Activated CD8-positive, alpha-beta T cell treated with anti-CD3 and anti-CD28 coated beads for 36 hours (primary cell): ENCODE measurements around the gene IFT88. TPM values are rescaled to one million over a fixed set of nuclear protein-coding genes. Genes with fewer than 3 reads are reported as not detected.
A peak's percentile ranks its signal among the peaks of the same experiment; 100 is the strongest.

Experiments used
- ATAC-seq: fragments of 200-7000 bp; cut with Tn5 transposase; one replicate; pipeline ENCODE4 v1.10.0; 2021; ENCODE audit warnings: mild to moderate bottlenecking, moderate library complexity
- CTCF ChIA-PET: fragments of 350-600 bp; sonication (Branson Sonifier 250); formaldehyde crosslinking; loops from one replicate; lab custom pipeline; 2021; ENCODE audit warnings: antibody characterized with exemption; lab: Charles Lee
- POLR2A ChIA-PET: fragments of 350-600 bp; sonication (Branson Sonifier 250); formaldehyde crosslinking; loops from one replicate; lab custom pipeline; 2021; ENCODE audit warnings: antibody characterized with exemption; lab: Charles Lee
- DNase-seq: peaks from one replicate; pipeline ENCODE4 v3.0.0-alpha.2; 2020
- H3K27ac Mint-ChIP-seq: one replicate; pipeline ENCODE4 v1.8.0; 2021; ENCODE audit warnings: mild to moderate bottlenecking, mixed read lengths
- H3K27me3 Mint-ChIP-seq: one replicate; pipeline ENCODE4 v1.8.0; 2021; ENCODE audit warnings: mixed read lengths
- H3K36me3 Mint-ChIP-seq: one replicate; pipeline ENCODE4 v1.8.0; 2021; ENCODE audit warnings: low read depth, mixed read lengths
- H3K4me1 Mint-ChIP-seq: one replicate; pipeline ENCODE4 v1.8.0; 2021; ENCODE audit warnings: low read depth, mixed read lengths
- H3K4me3 Mint-ChIP-seq: one replicate; pipeline ENCODE4 v1.8.0; 2021; ENCODE audit warnings: mild to moderate bottlenecking, moderate library complexity, mixed read lengths
- H3K9me3 Mint-ChIP-seq: one replicate; pipeline ENCODE4 v1.8.0; 2021; ENCODE audit warnings: mixed read lengths
- CTCF ChIP-seq: fragments of 200-600 bp; IDR thresholded peaks from one replicate; pipeline ENCODE4 v1.8.0; 2022; ENCODE audit warnings: antibody characterized with exemption, mild to moderate bottlenecking
- intact Hi-C: fragments of 100-400 bp; cut with micrococcal nuclease; formaldehyde crosslinking; loops from one replicate; pipeline ENCODE4 v1.10.0; 2022
- total RNA-seq, 2 experiments: library from RNA; stranded (reverse); gene quantifications; one replicate each; pipeline ENCODE4 v1.2.3, GENCODE V29; 2021

IFT88 gene
- total RNA-seq, 2 experiments from 2014 or later, result 2.2 to 2.5 TPM

GRCh38 chr13:20658451-20659040, 91.6 kb downstream of the IFT88 start:
- no peak for DNase-seq
- intact Hi-C loops, result no loop called here
- Mint-ChIP-seq H3K4me1 (no peaks in the 10 kb centered on the region), H3K36me3 (no peaks in the 10 kb centered on the region), H3K4me3 (no peak overlapping the region), H3K27ac (no peak overlapping the region), H3K9me3 (no peaks in the 10 kb centered on the region), H3K27me3 (no peaks in the 10 kb centered on the region)
- ATAC-seq, result no peak
- ChIA-PET POLR2A (no interaction called here), CTCF (no interaction called here)
- no peak for TF ChIP-seq CTCF

GRCh38 chr13:20664351-20664750, 97.4 kb downstream of the IFT88 start:
- H3K27me3 Mint-ChIP-seq, result no peaks in the 10 kb centered on the region
- H3K9me3 Mint-ChIP-seq, result no peaks in the 10 kb centered on the region
- no peaks in the 10 kb centered on the region for H3K36me3 Mint-ChIP-seq
- H3K27ac Mint-ChIP-seq, result no peak overlapping the region
- TF ChIP-seq CTCF, result no peak
- ChIA-PET POLR2A (no interaction called here), CTCF (no interaction called here)
- DNase-seq (no peak), ATAC-seq (no peak)
- intact Hi-C loops, result no loop called here
- no peak overlapping the region for H3K4me3 Mint-ChIP-seq
- H3K4me1 Mint-ChIP-seq, result no peaks in the 10 kb centered on the region

GRCh38 chr13:20666948-20667347, 100.0 kb downstream of the IFT88 start:
- Mint-ChIP-seq H3K4me1 (no peaks in the 10 kb centered on the region), H3K4me3 (no peak overlapping the region), H3K27me3 (no peaks in the 10 kb centered on the region), H3K36me3 (no peaks in the 10 kb centered on the region), H3K27ac (no peak overlapping the region), H3K9me3 (no peaks in the 10 kb centered on the region)
- CTCF ChIA-PET, result no interaction called here
- no peak for ATAC-seq
- no peak for DNase-seq
- POLR2A ChIA-PET, result interaction anchor here (1.0 kb wide), 1 partner anchor 23 kb away, joined by 3 read pairs; no protein-coding TSS in a partner anchor
- intact Hi-C loops, result no loop called here
- TF ChIP-seq CTCF, result no peak

- no peak for DNase-seq
- H3K9me3 Mint-ChIP-seq, result no peaks in the 10 kb centered on the region
- H3K36me3 Mint-ChIP-seq, result no peaks in the 10 kb centered on the region
- H3K27me3 Mint-ChIP-seq, result no peaks in the 10 kb centered on the region
- ChIA-PET POLR2A (interaction anchor here (1.0 kb wide), 1 partner anchor 24 kb away, joined by 3 read pairs; no protein-coding TSS in a partner anchor), CTCF (interaction anchor here (0.7 to 0.8 kb wide), 3 partner anchors 9 to 176 kb away, joined by 3 to 5 read pairs (median 3); no protein-coding TSS in a partner anchor)
- peak; percentile 55 for ATAC-seq
- no peak for TF ChIP-seq CTCF
- no peak overlapping the region for H3K27ac Mint-ChIP-seq
- H3K4me3 Mint-ChIP-seq, result no peak overlapping the region
- H3K4me1 Mint-ChIP-seq, result no peaks in the 10 kb centered on the region
- intact Hi-C loops, result no loop called here
Measured at GRCh38 chr13:20667857-20668437, 101.0 kb downstream of the IFT88 start.

- H3K4me3 Mint-ChIP-seq, result no peak overlapping the region
- H3K27me3 Mint-ChIP-seq, result no peaks in the 10 kb centered on the region
- no peak overlapping the region for H3K27ac Mint-ChIP-seq
- POLR2A ChIA-PET, result no interaction called here
- TF ChIP-seq CTCF, result no peak
- DNase-seq (no peak), ATAC-seq (no peak)
- CTCF ChIA-PET, result no interaction called here
- no peaks in the 10 kb centered on the region for H3K36me3 Mint-ChIP-seq
- H3K4me1 Mint-ChIP-seq, result no peaks in the 10 kb centered on the region
- intact Hi-C loops, result no loop called here
- H3K9me3 Mint-ChIP-seq, result no peaks in the 10 kb centered on the region
Measured at GRCh38 chr13:20669162-20669561, 102.2 kb downstream of the IFT88 start.
